COLO668 (cell line): Measurements from ENCODE around the gene FDX1.

Source experiments
- DNase-seq: peaks from one replicate; lab custom pipeline; 2025; ENCODE audit not compliant: unreplicated experiment; lab: John Stamatoyannopoulos, UW

FDX1 gene

DNA sequence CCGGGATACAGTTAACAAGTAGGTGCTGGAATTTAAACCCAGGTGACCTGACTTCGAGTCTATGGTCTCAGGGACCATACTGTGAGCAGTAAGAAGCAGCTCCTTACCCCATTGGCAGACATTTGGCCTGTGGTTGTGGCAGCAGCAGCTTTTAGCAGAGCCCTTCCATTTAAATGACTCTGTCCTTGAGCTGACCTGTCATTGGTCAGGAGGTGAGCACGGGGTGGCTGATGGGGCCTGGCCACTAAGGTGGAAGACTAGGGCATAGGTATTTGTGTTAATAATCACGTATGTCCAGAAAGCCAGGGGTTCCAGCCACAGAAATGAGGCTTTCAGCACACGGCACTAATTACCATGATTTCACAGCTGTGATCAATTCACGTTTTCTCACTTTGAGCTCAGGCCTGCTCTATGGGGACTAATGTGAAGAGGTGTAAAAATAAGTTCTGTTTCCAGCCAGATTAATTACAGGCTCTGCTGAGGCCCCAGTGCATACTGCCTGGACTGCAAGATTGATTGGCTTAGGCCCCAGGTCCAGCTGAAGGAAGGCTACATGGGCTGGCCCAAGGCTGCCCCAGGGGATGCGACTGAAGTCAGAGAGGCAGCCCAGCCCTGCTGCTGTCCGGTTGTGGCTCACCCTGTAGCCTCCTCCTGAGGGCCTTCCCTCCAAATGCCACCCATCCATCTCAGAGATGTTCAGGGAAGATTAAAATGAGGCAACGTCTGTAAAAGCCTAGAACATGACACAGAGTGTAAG lies 76.0 kb downstream of the FDX1 start:
- no peak for DNase-seq

DNA sequence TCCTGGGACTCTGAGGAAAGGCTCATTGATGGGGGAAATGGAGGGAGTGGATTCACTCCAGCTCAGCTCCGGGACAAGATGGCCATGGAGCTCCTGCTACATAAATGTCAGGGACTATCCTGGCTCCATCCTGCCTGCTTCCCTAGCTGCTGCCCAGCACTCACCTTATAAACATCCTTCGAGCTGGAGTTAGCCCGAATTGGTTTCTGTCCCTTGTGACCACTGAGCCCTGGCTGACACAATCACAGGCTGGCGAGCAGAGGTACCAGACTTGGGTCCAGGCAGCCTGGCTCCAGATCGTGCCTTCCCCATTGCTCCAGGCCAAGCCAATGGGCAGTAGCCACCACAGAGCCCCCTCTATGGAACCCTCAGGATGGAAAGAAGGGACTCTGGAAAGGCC lies 77.6 kb downstream of the FDX1 start:
- no peak for DNase-seq

DNA sequence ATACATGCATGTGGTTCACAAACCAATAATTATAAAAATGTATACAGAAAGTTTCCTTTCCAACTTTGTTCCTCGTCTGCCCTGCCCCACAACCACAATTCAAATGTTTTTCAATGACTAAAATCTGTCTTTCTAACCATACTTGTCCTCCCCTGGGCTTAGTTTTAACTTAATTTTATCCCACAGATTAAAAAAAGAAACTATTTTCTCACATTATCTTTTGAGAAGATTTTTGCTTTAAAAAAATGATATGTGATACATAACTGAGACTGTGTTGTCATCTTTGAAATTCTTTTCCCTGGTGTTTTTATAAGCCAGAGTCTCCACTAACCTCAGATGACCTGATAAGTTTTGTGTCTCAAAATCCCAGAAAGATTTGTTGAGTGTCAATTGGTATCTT lies 79.0 kb downstream of the FDX1 start:
- no peak for DNase-seq

DNA sequence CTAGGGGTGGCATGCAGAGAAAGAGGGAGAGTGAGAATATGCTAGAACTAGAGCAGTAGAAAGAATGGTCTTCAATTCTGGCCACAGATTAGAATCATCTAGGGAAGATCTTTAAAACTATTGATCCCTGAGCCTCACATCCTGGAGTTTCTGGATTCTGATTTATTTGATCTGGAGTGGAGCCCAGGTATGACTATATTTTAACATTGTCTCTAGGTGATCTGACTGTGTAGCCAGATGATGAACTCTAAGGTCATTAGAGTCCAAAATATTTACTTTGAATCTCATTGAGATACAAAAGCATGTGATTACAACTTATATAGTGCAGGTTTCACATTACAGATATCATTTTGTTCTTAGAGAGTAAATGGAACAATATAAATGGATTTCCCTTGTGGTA lies 79.7 kb downstream of the FDX1 start:
- DNase-seq, result no peak

DNA sequence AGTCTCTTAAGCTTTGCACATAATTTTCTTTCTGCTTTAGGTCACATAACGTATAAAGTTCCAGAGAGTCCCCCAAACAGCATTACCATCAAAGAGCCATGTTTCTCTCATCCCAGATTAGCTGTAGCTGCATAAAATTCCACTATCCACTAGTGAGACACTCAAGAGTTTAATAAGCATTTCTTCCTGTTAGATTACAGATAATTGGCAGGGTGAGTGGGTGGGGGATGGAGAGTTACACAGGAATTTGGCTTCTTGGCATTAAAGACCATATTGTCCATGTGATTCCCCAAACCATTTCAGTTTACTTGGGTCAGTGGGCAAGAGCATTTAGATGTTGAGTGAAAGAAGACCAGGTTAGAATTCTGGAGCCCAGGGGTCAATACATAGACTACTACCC lies 82.3 kb downstream of the FDX1 start:
- no peak for DNase-seq

DNA sequence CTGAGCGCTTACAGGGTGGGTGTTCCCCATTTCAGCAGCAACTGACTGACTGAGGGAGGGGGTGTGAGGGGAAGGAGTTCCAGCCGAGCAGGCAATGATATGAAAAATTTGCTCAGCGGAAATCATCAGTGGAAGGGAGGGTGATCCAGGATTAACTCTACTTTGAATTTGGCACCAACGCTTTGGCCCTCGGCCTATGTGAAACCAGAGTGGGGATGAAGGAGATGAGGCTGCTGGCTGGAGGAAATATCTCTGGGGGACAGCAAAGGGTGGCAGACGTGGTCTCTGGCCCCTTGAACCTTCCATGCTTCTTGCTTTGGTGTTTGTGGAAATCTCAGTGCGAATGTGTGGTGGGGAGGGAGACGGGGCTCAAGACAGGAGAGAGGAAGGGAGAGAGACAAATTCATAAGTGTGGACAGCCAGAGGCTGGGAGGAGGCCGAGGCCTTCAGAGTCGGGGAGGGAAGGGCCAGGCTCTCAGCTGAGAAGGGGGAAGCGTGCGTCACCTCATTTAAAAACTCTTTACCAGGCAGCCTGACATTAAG lies 83.6 kb downstream of the FDX1 start:
- DNase-seq, result no peak

DNA sequence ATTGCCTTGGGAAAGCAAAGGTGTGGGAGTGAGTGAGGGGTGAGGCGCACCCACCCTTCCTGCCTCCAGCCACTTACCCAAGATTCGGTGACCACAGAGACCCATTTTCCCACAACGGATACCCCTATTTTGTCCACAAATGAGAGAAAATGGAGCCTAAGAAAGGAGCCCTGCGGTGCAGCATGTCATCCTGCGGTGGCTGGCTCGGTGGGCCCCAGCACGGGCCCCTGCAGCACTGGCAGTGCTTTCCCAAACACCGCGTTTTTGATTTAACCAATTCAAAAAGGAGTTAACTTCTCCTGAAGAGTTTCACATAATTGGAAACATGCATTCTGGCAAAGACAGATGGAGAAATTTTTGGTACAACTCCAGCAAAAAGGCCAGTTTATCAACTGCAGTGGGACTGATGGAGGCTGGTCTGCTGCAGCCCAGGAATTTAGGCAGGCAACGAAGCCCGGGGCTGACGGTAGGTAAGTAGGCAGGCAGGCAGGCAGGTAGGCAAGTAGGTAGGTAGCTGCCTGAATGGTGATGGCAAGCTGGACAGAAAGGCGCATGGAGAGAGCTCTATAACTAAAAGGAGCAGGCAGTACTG lies 84.2 kb downstream of the FDX1 start:
- no peak for DNase-seq
